ENCODE measurements around the gene NFIB.

- TF ChIP-seq CTCF (IDR thresholded peaks at IDR 0.05) (no peak), ZNF121 (CRISPR knock-in tag; IDR thresholded peaks at IDR 0.05) (no peak), ZNF416 (CRISPR knock-in tag; IDR thresholded peaks at IDR 0.05) (no peak), ATF6 (CRISPR knock-in tag; IDR thresholded peaks at IDR 0.05) (no peak), FOXP4 (CRISPR knock-in tag; IDR thresholded peaks at IDR 0.05) (no peak), FOXJ3 (CRISPR knock-in tag; IDR thresholded peaks at IDR 0.05; ENCODE audit: borderline replicate concordance) (no peak), MAX (CRISPR knock-in tag; IDR thresholded peaks at IDR 0.05) (no peak), JUN (CRISPR knock-in tag; IDR thresholded peaks at IDR 0.05) (no peak), NFE2L1 (CRISPR knock-in tag; IDR thresholded peaks at IDR 0.05) (no peak), ATF1 (CRISPR knock-in tag; IDR thresholded peaks at IDR 0.05) (no peak), SP1 (CRISPR knock-in tag; conservative IDR thresholded peaks at IDR 0.05) (no peak), AFF4 (CRISPR knock-in tag; IDR thresholded peaks at IDR 0.05; ENCODE audit: borderline replicate concordance) (no peak), FOXP1 (CRISPR knock-in tag; IDR thresholded peaks at IDR 0.05; ENCODE audit: borderline replicate concordance) (no peak), TCF7 (CRISPR knock-in tag; IDR thresholded peaks at IDR 0.05; ENCODE audit: low read depth) (no peak)
Observed at GRCh38 chr9:14119694-14120514, 194.0 kb downstream of the NFIB start.
